GM12892 (cell line): ENCODE data around the gene DAB1.
"Not testable (repeated sequence)": the region's sequence is repeated elsewhere in the genome, so short reads cannot be mapped to it uniquely, and the experiment has no call there.

ENCODE experiments used
- DNase-seq: peaks from one replicate; pipeline ENCODE4 v3.0.0; 2011; ENCODE audit not compliant: insufficient read length
- FAIRE-seq: peaks from 2 replicates; lab custom pipeline; 2011; peaks lifted over from hg19 to GRCh38; lab: Jason Lieb, UNC
- POLR2A ChIP-seq: IDR thresholded peaks from 2 replicates; pipeline ENCODE4 v1.6.1; 2011; ENCODE audit warnings: low read depth, low read length, control low read depth
- POLR2AphosphoS5 ChIP-seq: IDR thresholded peaks from 2 replicates; pipeline ENCODE4 v1.6.1; 2011; ENCODE audit warnings: low read depth, low read length, control low read depth
- TAF1 ChIP-seq: IDR thresholded peaks from 2 replicates; pipeline ENCODE4 v1.6.1; 2011; ENCODE audit warnings: low read depth, mild to moderate bottlenecking, control low read depth, low read length, borderline replicate concordance

Gene DAB1

DNA sequence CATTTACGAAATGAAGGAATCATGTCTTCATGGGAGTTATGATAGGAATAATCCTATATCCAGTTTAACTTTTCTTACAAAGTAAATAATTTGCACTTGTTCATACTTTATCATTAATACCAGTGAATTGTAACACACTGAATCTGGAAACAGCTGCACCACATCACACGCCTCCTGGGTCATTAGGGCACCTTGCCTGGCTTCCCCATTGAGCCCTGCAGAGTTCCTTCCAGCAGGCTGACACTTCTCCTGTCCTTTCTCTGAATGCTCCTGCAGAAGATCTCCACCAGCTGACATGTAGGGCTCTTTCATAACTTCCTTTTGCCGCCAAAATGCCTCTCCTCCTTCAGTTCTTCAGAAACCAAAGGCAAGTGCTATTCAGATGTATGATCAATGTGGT, 201.1 kb downstream of the DAB1 start:
- FAIRE-seq (no peak), DNase-seq (no peak)
- no peak for TF ChIP-seq TAF1

DNA sequence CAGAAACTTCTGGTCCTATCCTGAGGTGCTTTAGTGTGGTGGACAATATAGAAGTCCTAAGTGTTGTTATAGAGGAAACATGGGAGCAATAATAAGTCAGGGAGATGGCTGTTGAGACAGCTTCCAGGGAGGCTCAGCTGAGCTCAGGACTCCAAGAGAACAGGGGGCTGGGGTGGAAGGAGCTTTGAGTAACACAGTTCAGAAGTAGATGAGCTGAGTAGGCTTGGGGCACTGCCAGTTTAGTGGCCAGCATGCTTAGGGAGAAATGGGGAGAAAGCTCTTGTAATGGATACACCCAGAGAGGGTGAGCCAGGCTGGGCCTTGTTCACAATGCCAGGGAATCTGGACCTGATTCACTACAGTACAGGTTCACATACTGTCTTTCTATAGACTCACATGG, 201.6 kb downstream of the DAB1 start:
- FAIRE-seq (no peak), DNase-seq (no peak)
- no peak for TF ChIP-seq POLR2A
- TF ChIP-seq TAF1: no peak
- no peak for TF ChIP-seq POLR2AphosphoS5

DNA sequence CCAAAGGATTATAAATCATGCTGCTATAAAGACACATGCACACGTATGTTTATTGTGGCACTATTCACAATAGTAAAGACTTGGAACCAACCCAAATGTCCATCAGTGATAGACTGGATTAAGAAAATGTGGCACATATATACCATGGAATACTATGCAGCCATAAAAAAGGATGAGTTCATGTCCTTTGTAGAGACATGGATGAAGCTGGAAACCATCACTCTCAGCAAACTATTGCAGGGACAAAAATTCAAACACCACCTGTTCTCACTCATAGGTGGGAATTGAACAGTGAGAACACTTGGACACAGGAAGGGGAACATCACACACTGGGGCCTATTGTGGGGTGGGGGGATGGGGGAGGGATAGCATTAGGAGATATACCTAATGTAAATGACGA, 203.0 kb downstream of the DAB1 start:
- FAIRE-seq, DNase-seq: not testable (repeated sequence)

DNA sequence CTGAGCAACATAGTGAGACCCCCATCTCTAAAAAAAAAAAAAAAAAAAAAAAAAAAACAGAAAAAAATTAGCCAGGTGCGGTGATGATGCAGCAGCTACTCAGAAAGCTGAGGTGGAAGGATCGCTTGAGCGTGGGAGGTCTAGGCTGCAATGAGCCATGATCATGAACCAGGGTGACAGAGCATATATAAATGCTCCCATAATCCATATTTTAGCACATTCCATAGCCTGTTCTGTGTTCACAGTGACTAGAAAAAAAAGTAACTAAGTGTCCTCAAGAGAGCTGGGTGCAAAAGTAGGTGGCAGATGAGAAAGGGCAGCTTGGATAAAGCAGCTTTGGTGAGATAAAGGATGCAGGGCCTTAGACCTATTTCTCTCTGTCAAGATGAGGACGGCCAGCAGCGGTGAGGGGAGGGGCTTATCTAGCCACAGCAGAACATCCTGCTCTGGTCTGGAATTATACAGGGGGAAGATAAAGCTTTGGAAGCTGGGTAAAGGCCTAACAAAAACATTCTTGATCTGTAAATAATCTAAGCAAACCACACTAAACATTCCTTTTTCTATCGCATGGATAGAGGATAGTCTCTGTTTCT, 205.3 kb downstream of the DAB1 start:
- DNase-seq (no peak), FAIRE-seq (no peak)
- TF ChIP-seq POLR2A (no peak), TAF1 (no peak), POLR2AphosphoS5 (no peak)

DNA sequence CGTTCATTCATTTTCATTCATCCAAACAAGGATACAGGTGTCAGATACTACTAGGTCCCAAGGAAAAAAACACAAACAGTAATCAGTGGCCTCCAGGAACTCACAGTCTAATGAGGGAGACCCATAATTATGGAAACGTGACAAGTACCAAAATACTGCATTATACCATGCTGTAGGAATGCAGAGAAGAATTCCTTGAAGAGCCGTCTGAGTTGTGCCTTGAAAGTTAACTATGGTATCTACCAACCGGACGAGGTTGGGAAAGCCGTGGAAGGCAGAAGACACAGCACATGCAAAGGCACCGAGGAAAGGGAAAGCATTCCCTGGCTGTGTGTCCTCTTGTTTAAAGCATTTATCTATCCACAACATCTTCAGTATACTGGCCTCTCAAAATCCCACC, 206.0 kb downstream of the DAB1 start:
- no peak for TF ChIP-seq TAF1
- TF ChIP-seq POLR2AphosphoS5: no peak
- no peak for TF ChIP-seq POLR2A
- FAIRE-seq (no peak), DNase-seq (no peak)

DNA sequence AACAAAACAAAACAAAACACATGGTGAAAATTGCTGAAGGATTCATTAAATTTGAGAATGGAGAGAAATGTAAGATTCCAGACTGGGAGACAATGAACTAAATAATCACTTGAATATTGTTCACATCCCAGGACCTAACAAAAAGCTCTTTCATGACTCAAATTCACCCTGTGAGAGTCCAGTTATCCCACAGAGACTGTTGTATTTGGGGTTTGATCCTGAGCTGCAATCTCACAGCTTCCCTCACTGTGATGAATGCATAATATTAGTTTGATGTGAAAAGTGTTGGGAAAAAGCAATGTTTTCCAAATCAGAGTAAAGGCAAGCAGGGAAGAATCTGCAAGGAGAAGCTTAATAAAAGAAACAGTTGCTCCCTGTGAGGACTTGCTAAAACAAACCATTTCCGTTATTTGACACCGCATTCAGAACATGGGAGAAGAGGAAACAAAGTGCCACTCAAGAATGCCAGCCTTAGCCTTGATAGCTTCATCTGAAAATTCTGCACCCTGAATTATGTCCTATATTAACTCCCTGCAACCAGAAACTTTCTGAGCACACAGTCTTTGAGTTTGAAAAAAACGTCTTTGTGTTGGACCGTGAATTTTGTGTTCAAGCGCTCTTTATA, 208.8 kb downstream of the DAB1 start:
- no peak for DNase-seq
- no peak for FAIRE-seq
- TF ChIP-seq TAF1 (no peak), POLR2AphosphoS5 (no peak), POLR2A (no peak)

DNA sequence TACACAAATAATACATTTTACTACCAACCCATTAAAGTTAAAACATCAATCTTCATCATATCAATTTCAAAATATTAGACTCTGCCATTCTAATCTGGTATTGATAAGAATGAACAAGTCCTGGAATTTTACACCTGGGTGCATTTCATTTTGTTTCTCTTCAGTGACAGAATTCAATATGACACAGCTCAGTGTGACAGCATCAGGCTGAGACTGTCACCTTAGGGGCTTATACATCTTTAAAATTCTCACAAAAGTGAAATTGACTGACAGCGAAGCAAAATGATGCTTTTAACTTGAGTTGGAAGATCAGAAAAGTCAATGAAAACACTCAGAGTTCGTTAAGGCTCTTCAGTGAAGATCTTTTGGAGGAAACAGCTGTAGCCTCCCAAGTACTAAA, 213.0 kb downstream of the DAB1 start:
- FAIRE-seq (no peak), DNase-seq (no peak)
- TF ChIP-seq TAF1: no peak
- TF ChIP-seq POLR2AphosphoS5: no peak
- TF ChIP-seq POLR2A: no peak

DNA sequence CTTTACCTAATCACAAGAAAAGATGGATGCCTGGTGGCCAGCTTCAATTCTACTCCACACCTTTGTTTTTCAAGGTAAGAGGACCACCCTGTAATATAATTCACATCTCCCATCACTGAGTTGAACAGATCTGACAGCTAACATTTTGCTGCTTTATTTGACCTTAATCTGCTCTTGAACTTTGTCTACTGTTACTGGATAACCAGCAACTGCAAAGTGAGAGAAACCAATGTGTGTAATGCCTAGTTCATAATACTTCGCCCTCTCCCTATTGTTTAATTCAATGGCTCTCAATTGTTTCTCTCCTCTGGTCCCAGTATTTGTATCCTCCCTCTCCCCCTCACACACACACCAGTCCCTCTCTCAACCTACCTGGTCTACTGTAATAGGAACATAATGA, 214.4 kb downstream of the DAB1 start:
- FAIRE-seq: no peak
- DNase-seq: no peak
- TF ChIP-seq TAF1: no peak
- no peak for TF ChIP-seq POLR2AphosphoS5
- TF ChIP-seq POLR2A: no peak

DNA sequence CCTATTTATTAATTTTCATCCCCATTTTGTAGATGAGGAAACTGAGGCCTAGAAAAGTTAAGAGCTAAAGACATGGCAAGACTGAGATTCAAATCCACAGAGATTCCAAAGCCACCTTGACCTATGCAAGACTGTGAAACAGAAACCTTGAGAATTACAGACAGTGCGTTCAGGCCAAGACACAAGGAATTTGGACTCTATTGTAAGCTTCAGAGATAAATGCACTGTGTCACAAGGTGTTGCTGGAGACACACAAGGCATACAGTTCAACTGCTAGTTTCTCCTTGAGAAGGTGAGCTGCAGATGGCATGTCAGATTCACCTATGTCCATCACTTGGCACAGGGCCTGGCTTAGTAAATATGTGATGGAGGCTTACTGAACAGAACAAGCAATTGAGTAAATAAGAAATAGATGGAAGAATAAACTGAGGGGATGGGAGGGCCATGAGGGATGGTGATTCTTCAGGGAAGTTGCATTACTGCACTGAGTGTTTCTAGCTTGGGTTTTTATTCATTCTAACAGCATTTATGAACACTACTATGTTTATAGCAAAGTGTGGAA, 215.0 kb downstream of the DAB1 start:
- FAIRE-seq (no peak), DNase-seq (no peak)
- TF ChIP-seq POLR2A (no peak), TAF1 (no peak), POLR2AphosphoS5 (no peak)

DNA sequence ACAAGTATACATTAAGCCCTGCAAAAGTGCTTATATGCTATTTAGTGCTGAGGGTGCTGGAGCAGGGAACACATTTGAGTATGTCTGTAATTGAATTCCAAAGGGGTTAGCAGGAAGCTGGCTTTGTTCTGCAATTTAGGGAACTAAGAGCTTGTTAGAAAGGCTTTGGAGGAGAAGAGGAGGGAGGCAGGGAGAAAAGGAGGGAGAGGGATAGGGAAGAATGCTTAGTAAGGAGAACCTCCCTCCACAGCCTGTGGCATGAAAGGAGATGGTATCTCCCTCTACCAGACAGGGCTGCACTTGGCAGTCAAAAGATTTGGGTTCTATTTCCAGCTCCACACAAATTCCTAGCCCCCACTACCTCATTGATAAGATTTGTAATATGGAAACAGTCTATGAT, 217.8 kb downstream of the DAB1 start:
- no peak for FAIRE-seq
- no peak for DNase-seq
- no peak for TF ChIP-seq TAF1
- no peak for TF ChIP-seq POLR2AphosphoS5
- TF ChIP-seq POLR2A: no peak

DNA sequence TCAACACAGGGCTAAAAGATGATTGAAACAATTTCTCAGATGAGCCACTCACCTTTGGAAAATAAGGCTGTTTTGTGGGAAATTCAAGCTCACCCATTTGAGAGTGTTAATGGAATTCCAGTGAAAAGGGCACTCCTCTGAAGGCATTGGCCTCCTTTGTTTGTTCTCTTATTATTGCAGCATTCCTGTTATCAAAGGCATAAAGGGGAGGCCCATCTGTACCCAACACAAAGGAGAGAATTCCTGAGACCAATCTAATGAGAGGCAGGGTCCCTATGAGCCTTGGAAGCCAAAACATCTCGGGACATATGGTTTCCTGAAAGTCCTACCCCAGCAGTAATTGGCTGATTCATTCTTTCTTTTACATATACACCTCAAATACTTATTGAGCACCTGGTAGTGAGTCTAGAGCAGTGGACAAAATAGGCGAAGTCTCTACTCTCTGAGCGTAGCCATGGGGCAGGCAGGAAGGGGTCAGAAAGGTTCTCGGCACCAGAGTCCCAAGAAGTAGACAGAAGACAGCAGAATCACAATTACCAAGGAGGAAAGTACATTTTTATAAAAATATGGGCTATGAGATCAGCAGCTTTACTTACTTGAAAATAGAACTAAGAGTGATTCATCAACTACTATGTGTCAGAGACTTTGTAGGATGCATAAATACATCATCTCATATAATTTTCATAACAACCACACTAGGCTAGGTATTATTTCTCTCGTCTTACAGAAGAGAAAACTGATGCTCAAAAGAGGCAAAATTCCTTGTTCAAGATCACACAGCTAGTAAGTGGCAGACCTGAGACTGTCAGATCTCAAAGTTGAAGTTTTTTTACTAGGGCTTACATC, 218.7 kb downstream of the DAB1 start:
- TF ChIP-seq POLR2AphosphoS5 (no peak), TAF1 (no peak), POLR2A (no peak)
- no peak for DNase-seq
- no peak for FAIRE-seq

DNA sequence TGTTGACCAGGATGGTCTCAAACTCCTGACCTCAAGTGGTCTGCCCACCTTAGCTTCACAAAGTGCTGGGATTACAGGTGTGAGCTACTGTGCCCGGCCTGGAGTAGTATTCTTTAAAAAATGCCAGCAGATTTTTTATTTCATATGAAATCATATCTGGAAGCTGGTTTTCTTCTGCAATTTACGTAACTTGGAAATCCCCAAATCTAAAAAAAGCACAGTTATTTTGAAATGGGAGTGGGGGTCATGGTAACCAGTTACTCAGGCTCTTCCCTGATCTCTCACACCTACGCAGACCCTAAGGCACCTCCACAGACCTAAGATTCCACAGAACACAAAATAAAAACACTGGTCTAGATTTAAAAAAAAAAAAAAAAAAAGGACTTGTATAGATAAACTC, 219.8 kb downstream of the DAB1 start:
- TF ChIP-seq POLR2A: no peak
- no peak for TF ChIP-seq TAF1
- no peak for TF ChIP-seq POLR2AphosphoS5
- no peak for DNase-seq
- FAIRE-seq: no peak

DNA sequence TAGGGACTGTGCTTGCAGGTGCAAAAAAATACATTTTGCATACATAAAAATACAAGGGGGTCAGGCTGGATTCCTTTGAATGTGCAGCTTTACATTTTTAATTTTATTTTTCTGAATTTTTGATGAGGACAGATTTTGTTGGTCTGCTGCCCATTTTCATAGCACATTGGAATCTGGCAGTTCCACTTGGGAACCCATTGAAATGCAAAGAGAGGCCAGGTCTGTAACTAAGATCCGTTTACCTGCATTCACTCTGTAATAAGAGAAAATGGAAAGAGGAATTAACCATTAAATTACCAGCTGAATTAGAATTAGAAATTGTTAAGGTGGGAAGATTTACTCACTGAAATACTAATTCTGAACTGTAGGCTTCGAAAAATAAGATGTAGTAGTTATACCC, 221.6 kb downstream of the DAB1 start:
- no peak for DNase-seq
- FAIRE-seq: no peak
- no peak for TF ChIP-seq TAF1
- TF ChIP-seq POLR2A: no peak
- TF ChIP-seq POLR2AphosphoS5: no peak
